MM.1S (cell line): ENCODE measurements around the gene IKZF4.

Experiments
- DNase-seq: peaks from one replicate; pipeline ENCODE4 v3.0.0-alpha.2; 2015
- H2AFZ ChIP-seq: fragments of 300-600 bp; sonication (generic); 2 replicates; pipeline ENCODE4 v1.6.0; 2016; ENCODE audit warnings: antibody characterized with exemption, low read length
- H3F3A ChIP-seq: fragments of 300-600 bp; sonication (generic); 2 replicates; pipeline ENCODE4 v1.6.1; 2016; ENCODE audit warnings: mild to moderate bottlenecking, antibody characterized with exemption, low read length, moderate library complexity, mixed read lengths; ENCODE audit not compliant: insufficient read depth
- H3K27ac ChIP-seq: fragments of 300-600 bp; sonication (generic); 2 replicates; pipeline ENCODE4 v1.5.1; 2016; ENCODE audit warnings: mild to moderate bottlenecking, low read length
- H3K27me3 ChIP-seq: fragments of 300-600 bp; sonication (generic); replicated peaks from 2 replicates; pipeline ENCODE4 v1.6.0; 2016; ENCODE audit warnings: low read length; ENCODE audit not compliant: insufficient read depth
- H3K36me3 ChIP-seq: fragments of 300-600 bp; sonication (generic); replicated peaks from 2 replicates; pipeline ENCODE4 v1.6.1; 2016; ENCODE audit warnings: mild to moderate bottlenecking, low read length, mixed read lengths; ENCODE audit not compliant: insufficient read depth
- H3K4me1 ChIP-seq: fragments of 300-600 bp; sonication (generic); 2 replicates; pipeline ENCODE4 v1.6.1; 2016; ENCODE audit warnings: low read length, mixed read lengths
- H3K4me2 ChIP-seq: fragments of 300-600 bp; sonication (generic); 2 replicates; pipeline ENCODE4 v1.6.0; 2016; ENCODE audit warnings: low read depth, low read length
- H3K4me3 ChIP-seq: fragments of 300-600 bp; sonication (generic); 2 replicates; pipeline ENCODE4 v1.5.1; 2016; ENCODE audit warnings: low read length, mixed read lengths
- H3K79me2 ChIP-seq: fragments of 300-600 bp; sonication (generic); 2 replicates; pipeline ENCODE4 v1.6.1; 2016; ENCODE audit warnings: mixed run types, low read length, mixed read lengths
- H3K9ac ChIP-seq: fragments of 300-600 bp; sonication (generic); 2 replicates; pipeline ENCODE4 v1.6.1; 2016; ENCODE audit warnings: low read length, mixed read lengths
- H3K9me2 ChIP-seq: fragments of 300-600 bp; sonication (generic); replicated peaks from 2 replicates; pipeline ENCODE4 v1.6.1; 2016; ENCODE audit warnings: mild to moderate bottlenecking, low read length, mixed read lengths; ENCODE audit not compliant: insufficient read depth
- H3K9me3 ChIP-seq: fragments of 300-600 bp; sonication (generic); replicated peaks from 2 replicates; pipeline ENCODE4 v1.6.1; 2016; ENCODE audit warnings: mild to moderate bottlenecking, low read length, mixed read lengths; ENCODE audit not compliant: insufficient read depth
- H4K20me1 ChIP-seq: fragments of 300-600 bp; sonication (generic); 2 replicates; pipeline ENCODE4 v1.6.1; 2016; ENCODE audit warnings: mild to moderate bottlenecking, low read length, moderate library complexity, mixed read lengths; ENCODE audit not compliant: insufficient read depth
- CTCF ChIP-seq: fragments of 300-600 bp; sonication (generic); IDR thresholded peaks from 2 replicates; pipeline ENCODE4 v1.5.1; 2016; ENCODE audit warnings: antibody characterized with exemption, low read length, mixed read lengths
- EZH2 ChIP-seq: fragments of 300-600 bp; sonication (generic); optimal IDR thresholded peaks from 2 replicates; pipeline ENCODE3; 2017; ENCODE audit warnings: low read depth, mild to moderate bottlenecking, antibody characterized with exemption, low read length, mixed read lengths
- EZH2phosphoT487 ChIP-seq: fragments of 300-600 bp; sonication (generic); IDR thresholded peaks from 2 replicates; pipeline ENCODE4 v1.6.1; 2018; ENCODE audit warnings: antibody characterized with exemption, low read length

Gene IKZF4

GRCh38 chr12:56038022-56038655, 17.3 kb downstream of the IKZF4 start:
- DNase-seq, result no peak
- Histone ChIP-seq H3K36me3 (peaks cover 4% of the 10 kb centered on the region; the same call in 1 of the 2 replicates), H3K4me2 (no peak overlapping the region), H3K27me3 (no peaks in the 10 kb centered on the region), H4K20me1 (no peaks in the 10 kb centered on the region), H3K9ac (no peak overlapping the region), H3K79me2 (peaks cover 14% of the 10 kb centered on the region), H3K4me1 (peaks cover 3% of the 10 kb centered on the region; the same call in 1 of the 2 replicates), H3K9me3 (no peaks in the 10 kb centered on the region), H3K9me2 (no peaks in the 10 kb centered on the region), H3F3A (peaks cover 9% of the 10 kb centered on the region), H3K27ac (no peak overlapping the region), H3K4me3 (no peak overlapping the region), H2AFZ (no peak overlapping the region)
- TF ChIP-seq CTCF (no peak), EZH2 (no peak), EZH2phosphoT487 (no peak)

GRCh38 chr12:56040151-56040550, 19.3 kb downstream of the IKZF4 start:
- Histone ChIP-seq H4K20me1 (no peaks in the 10 kb centered on the region), H3K4me1 (peaks cover 3% of the 10 kb centered on the region; the same call in 1 of the 2 replicates), H3F3A (peaks cover 20% of the 10 kb centered on the region), H2AFZ (no peak overlapping the region), H3K9me2 (no peaks in the 10 kb centered on the region), H3K4me3 (no peak overlapping the region), H3K27ac (no peak overlapping the region), H3K9ac (no peak overlapping the region), H3K27me3 (no peaks in the 10 kb centered on the region), H3K4me2 (no peak overlapping the region), H3K79me2 (peaks cover 20% of the 10 kb centered on the region), H3K9me3 (no peaks in the 10 kb centered on the region), H3K36me3 (peaks cover 4% of the 10 kb centered on the region; the same call in 1 of the 2 replicates)
- DNase-seq, result no peak
- TF ChIP-seq CTCF (no peak), EZH2 (no peak), EZH2phosphoT487 (no peak)

GRCh38 chr12:56040963-56041551, 20.2 kb downstream of the IKZF4 start:
- DNase-seq, result no peak

More at GRCh38 chr12:56040963-56041551, 20.2 kb downstream of the IKZF4 start:
- H3K27ac ChIP-seq, result peak overlapping the region; percentile 36; the same call in 1 of the 2 replicates
- H3K4me2 ChIP-seq, result peak overlapping the region; percentile 86
- H3K79me2 ChIP-seq, result peaks cover 20% of the 10 kb centered on the region
- no peaks in the 10 kb centered on the region for H4K20me1 ChIP-seq
- no peaks in the 10 kb centered on the region for H3K9me3 ChIP-seq
- H3F3A ChIP-seq, result peaks cover 27% of the 10 kb centered on the region
- H3K27me3 ChIP-seq, result no peaks in the 10 kb centered on the region
- peak overlapping the region; percentile 67 for H3K4me3 ChIP-seq
- H3K9me2 ChIP-seq, result no peaks in the 10 kb centered on the region
- peak overlapping the region; percentile 90 for H2AFZ ChIP-seq
- TF ChIP-seq CTCF (no peak), EZH2 (no peak), EZH2phosphoT487 (no peak)
- peaks cover 4% of the 10 kb centered on the region; the same call in 1 of the 2 replicates for H3K36me3 ChIP-seq
- H3K4me1 ChIP-seq, result peaks cover 3% of the 10 kb centered on the region; the same call in 1 of the 2 replicates
- peak overlapping the region; percentile 55; the same call in 1 of the 2 replicates for H3K9ac ChIP-seq
